ENCODE data around the gene ZNF101. TPM values are rescaled to one million over a fixed set of nuclear protein-coding genes. Genes with fewer than 3 reads are reported as not detected.

Gene ZNF101
- polyA plus RNA-seq, 1 experiment, result 2.5 TPM

- Histone ChIP-seq H3K4me3 (ENCODE audit: low read depth, low read length) (no peak overlapping the region), H3K27me3 (ENCODE audit: control insufficient read depth, insufficient read depth, low read length) (no peaks in the 10 kb centered on the region), H3K36me3 (ENCODE audit: control insufficient read depth, insufficient read depth, low read length) (peaks cover 70% of the 10 kb centered on the region)
- CTCF ChIA-PET, result interaction anchor here (1.3 to 1.6 kb wide), 3 partner anchors 9 to 121 kb away, joined by 3 to 7 read pairs (median 5); partner anchors contain the start of gene GMIP
- no peak for TF ChIP-seq CTCF (IDR thresholded peaks at IDR 0.05; ENCODE audit: insufficient read depth, low read depth, low read length)
- no peak for DNase-seq (ENCODE audit: low read depth)
- POLR2A ChIA-PET, result no interaction called here
These were observed 15.0 kb upstream of the ZNF101 start for GRCh38 chr19:19653597-19654147.

GRCh38 chr19:19654441-19654840 lies 14.2 kb upstream of the ZNF101 start:
- Histone ChIP-seq H3K27me3 (ENCODE audit: control insufficient read depth, insufficient read depth, low read length) (no peaks in the 10 kb centered on the region), H3K4me3 (ENCODE audit: low read depth, low read length) (no peak overlapping the region), H3K36me3 (ENCODE audit: control insufficient read depth, insufficient read depth, low read length) (peaks cover 70% of the 10 kb centered on the region)
- POLR2A ChIA-PET, result no interaction called here
- no peak for TF ChIP-seq CTCF (IDR thresholded peaks at IDR 0.05; ENCODE audit: insufficient read depth, low read depth, low read length)
- CTCF ChIA-PET, result interaction anchor here (1.4 to 2.8 kb wide), 2 partner anchors 9 to 122 kb away, joined by 3 to 9 read pairs; no protein-coding TSS in a partner anchor
- DNase-seq (ENCODE audit: low read depth), result no peak

GRCh38 chr19:19655051-19655594 lies 13.5 kb upstream of the ZNF101 start:
- POLR2A ChIA-PET, result no interaction called here
- CTCF ChIA-PET, result interaction anchor here (1.4 to 2.8 kb wide), 2 partner anchors 10 to 123 kb away, joined by 3 to 9 read pairs; no protein-coding TSS in a partner anchor
- TF ChIP-seq CTCF (IDR thresholded peaks at IDR 0.05; ENCODE audit: insufficient read depth, low read depth, low read length), result no peak
- DNase-seq (ENCODE audit: low read depth), result no peak
- no peak overlapping the region for H3K4me3 ChIP-seq (ENCODE audit: low read depth, low read length)
- no peaks in the 10 kb centered on the region for H3K27me3 ChIP-seq (ENCODE audit: control insufficient read depth, insufficient read depth, low read length)
- peaks cover 70% of the 10 kb centered on the region for H3K36me3 ChIP-seq (ENCODE audit: control insufficient read depth, insufficient read depth, low read length)

- no peaks in the 10 kb centered on the region for H3K27me3 ChIP-seq (ENCODE audit: control insufficient read depth, insufficient read depth, low read length)
- ChIA-PET CTCF (interaction anchor here (0.8 to 2.8 kb wide), 2 partner anchors 12 to 123 kb away, joined by 3 to 9 read pairs; no protein-coding TSS in a partner anchor), POLR2A (no interaction called here)
- no peak for TF ChIP-seq CTCF (IDR thresholded peaks at IDR 0.05; ENCODE audit: insufficient read depth, low read depth, low read length)
- no peak overlapping the region for H3K4me3 ChIP-seq (ENCODE audit: low read depth, low read length)
- H3K36me3 ChIP-seq (ENCODE audit: control insufficient read depth, insufficient read depth, low read length), result peaks cover 65% of the 10 kb centered on the region
- no peak for DNase-seq (ENCODE audit: low read depth)
These were observed 12.8 kb upstream of the ZNF101 start for GRCh38 chr19:19655641-19656343.
